Right lobe of liver (tissue), 6 donors: ENCODE data around the gene TGFBR1. TPM values are rescaled to one million over a fixed set of nuclear protein-coding genes. Genes with fewer than 3 reads are reported as not detected.

Experiments
- ATAC-seq, 4 donors: fragments of 200-7000 bp; cut with Tn5 transposase; one replicate each; pipeline ENCODE4 v1.9.1; 2020; ENCODE audit warnings: mild to moderate bottlenecking in 4 of 4, moderate library complexity in 4 of 4
- DNase-seq, 3 donors: peaks; one replicate each; pipeline ENCODE4 v3.0.0-alpha.2; 2020
- H3K27ac ChIP-seq, 3 donors: fragments of 200-600 bp; one replicate each; pipeline ENCODE4 v1.8.0; 2022
- H3K27me3 ChIP-seq, 2 donors: fragments of 200-600 bp; one replicate each; pipeline ENCODE4 v1.8.0; 2022
- H3K36me3 ChIP-seq, 4 donors: fragments of 200-600 bp; sonication (generic) in 1 of 4; one replicate each; pipeline versions ENCODE4 v1.5.1 to v1.8.0; 2017 to 2022; ENCODE audit warnings: control low read depth in 1 of 4
- H3K4me1 ChIP-seq, 4 donors: fragments of 200-600 bp; sonication (generic) in 1 of 4; one replicate each; pipeline versions ENCODE4 v1.5.1 to v1.8.0; 2017 to 2022; ENCODE audit warnings: control low read depth in 1 of 4
- H3K4me3 ChIP-seq, 3 donors: fragments of 200-600 bp; one replicate each; pipeline ENCODE4 v1.8.0; 2022
- H3K9me3 ChIP-seq, 4 donors: fragments of 200-600 bp; sonication (generic) in 1 of 4; one replicate each; pipeline versions ENCODE4 v1.5.1 to v1.8.0; 2017 to 2022; ENCODE audit warnings: control low read depth in 1 of 4
- CTCF ChIP-seq, 4 donors: fragments of 200-600 bp in 3 of 4; fragments of 450-650 bp in 1 of 4; IDR thresholded peaks; one replicate each; pipeline versions ENCODE4 v1.5.1 to v1.8.0; 2016 to 2022; ENCODE audit warnings: antibody characterized with exemption in 4 of 4, mild to moderate bottlenecking in 2 of 4
- POLR2A ChIP-seq: fragments of 450-650 bp; IDR thresholded peaks from one replicate; pipeline ENCODE4 v1.6.1; 2017; ENCODE audit warnings: antibody characterized with exemption, mild to moderate bottlenecking
- WGBS: methylation state at CpG from one replicate; pipeline ENCODE4 v1.1.6; 2018; ENCODE audit warnings: low coverage, low lambda C conversion rate; ENCODE audit not compliant: insufficient coverage; ENCODE audit errors: missing lambda C conversion rate; 5-methylcytosine and 5-hydroxymethylcytosine counted together
- intact Hi-C, 2 donors: fragments of 100-400 bp; cut with DNase I; formaldehyde crosslinking; loops; one replicate each; pipeline versions ENCODE4 v1.11.2 to v1.14.1; 2022
- total RNA-seq, 6 experiments: library from RNA; depleted of rRNA in 2 of 6; stranded (reverse); fragments of >200 nt in 2 of 6; fragmentation: NEBNext Ultra II Directional in 3 of 6; extraction: Animal tissue kit (Norgen Biotek cat#: 25700) in 3 of 6; gene quantifications; one replicate each; pipeline versions ENCODE4 v1.1.0 to v1.2.4, GENCODE V29; 2016 to 2023
- donor health status: DM: no; HTN: yes; CAD: no.
- donor health status: DM: no; HTN: no; CAD: no.
- donor health status: DM: no; HTN: no; CAD: no.
- donor health status: DM: no; HTN: yes; CAD: no.
- donor health status: DM: no; HTN: yes; CAD: no.

TGFBR1 gene
- total RNA-seq, 6 experiments from 2014 or later: 9.6 to 26.4 (median 13.4) TPM

- no peak overlapping the region for H3K4me3 ChIP-seq
- no peaks in the 10 kb centered on the region for H3K4me1 ChIP-seq
- no peak overlapping the region for H3K27ac ChIP-seq
- DNase-seq: no peak
- H3K36me3 ChIP-seq: no peaks in the 10 kb centered on the region
- 90% methylated on average over 1 of the region's 1 CpG for WGBS
- no peaks in the 10 kb centered on the region for H3K9me3 ChIP-seq
- intact Hi-C loops: no loop called here
- no peaks in the 10 kb centered on the region for H3K27me3 ChIP-seq
- TF ChIP-seq POLR2A (no peak), CTCF (IDR thresholded peaks at IDR 0.05) (no peak)
- no peak for ATAC-seq
Observed at GRCh38 chr9:99180199-99180598, 75.3 kb downstream of the TGFBR1 start.

GRCh38 chr9:99180662-99181061 lies 75.7 kb downstream of the TGFBR1 start:
- WGBS: 66% methylated on average over 5 of the region's 9 CpGs
- no peaks in the 10 kb centered on the region for H3K36me3 ChIP-seq
- H3K4me1 ChIP-seq: no peaks in the 10 kb centered on the region
- no peak for DNase-seq
- no peak overlapping the region for H3K27ac ChIP-seq
- intact Hi-C loops: no loop called here
- ATAC-seq: no peak
- H3K4me3 ChIP-seq: no peak overlapping the region
- TF ChIP-seq CTCF (IDR thresholded peaks at IDR 0.05): no peak
- no peaks in the 10 kb centered on the region for H3K9me3 ChIP-seq
- no peaks in the 10 kb centered on the region for H3K27me3 ChIP-seq

GRCh38 chr9:99181206-99181605 lies 76.3 kb downstream of the TGFBR1 start:
- Histone ChIP-seq H3K36me3 (no peaks in the 10 kb centered on the region), H3K4me3 (no peak overlapping the region), H3K27me3 (no peaks in the 10 kb centered on the region), H3K4me1 (no peaks in the 10 kb centered on the region), H3K27ac (no peak overlapping the region), H3K9me3 (no peaks in the 10 kb centered on the region)
- DNase-seq (no peak), ATAC-seq (no peak)
- 50% methylated on average over 1 of the region's 2 CpGs for WGBS
- TF ChIP-seq POLR2A (no peak), CTCF (IDR thresholded peaks at IDR 0.05) (no peak)
- intact Hi-C loops: no loop called here

- no peak overlapping the region for H3K27ac ChIP-seq
- no peak for DNase-seq
- no peaks in the 10 kb centered on the region for H3K36me3 ChIP-seq
- no peaks in the 10 kb centered on the region for H3K27me3 ChIP-seq
- TF ChIP-seq POLR2A (no peak), CTCF (IDR thresholded peaks at IDR 0.05) (no peak)
- no peaks in the 10 kb centered on the region for H3K9me3 ChIP-seq
- intact Hi-C loops: no loop called here
- H3K4me3 ChIP-seq: no peak overlapping the region
- no peaks in the 10 kb centered on the region for H3K4me1 ChIP-seq
- no peak for ATAC-seq
- WGBS: 42% methylated on average over 4 of the region's 4 CpGs
Observed at GRCh38 chr9:99181621-99182020, 76.7 kb downstream of the TGFBR1 start.

GRCh38 chr9:99182356-99182755 lies 77.4 kb downstream of the TGFBR1 start:
- no peak for ATAC-seq
- DNase-seq: no peak
- H3K4me1 ChIP-seq: no peaks in the 10 kb centered on the region
- intact Hi-C loops: no loop called here
- no peaks in the 10 kb centered on the region for H3K9me3 ChIP-seq
- H3K4me3 ChIP-seq: no peak overlapping the region
- WGBS: 56% methylated on average over 3 of the region's 3 CpGs
- H3K36me3 ChIP-seq: no peaks in the 10 kb centered on the region
- TF ChIP-seq POLR2A: no peak
- TF ChIP-seq CTCF (IDR thresholded peaks at IDR 0.05): no peak
- H3K27ac ChIP-seq: no peak overlapping the region
- no peaks in the 10 kb centered on the region for H3K27me3 ChIP-seq
